ENCODE data around the gene OR11G2. TPM values are rescaled to one million over a fixed set of nuclear protein-coding genes. Genes with fewer than 3 reads are reported as not detected.
"Not testable (repeated sequence)": the region's sequence is repeated elsewhere in the genome, so short reads cannot be mapped to it uniquely, and the experiment has no call there.

OR11G2 gene
- total and polyA plus RNA-seq, 2 experiments from 2014 or later, result not detected

DNA sequence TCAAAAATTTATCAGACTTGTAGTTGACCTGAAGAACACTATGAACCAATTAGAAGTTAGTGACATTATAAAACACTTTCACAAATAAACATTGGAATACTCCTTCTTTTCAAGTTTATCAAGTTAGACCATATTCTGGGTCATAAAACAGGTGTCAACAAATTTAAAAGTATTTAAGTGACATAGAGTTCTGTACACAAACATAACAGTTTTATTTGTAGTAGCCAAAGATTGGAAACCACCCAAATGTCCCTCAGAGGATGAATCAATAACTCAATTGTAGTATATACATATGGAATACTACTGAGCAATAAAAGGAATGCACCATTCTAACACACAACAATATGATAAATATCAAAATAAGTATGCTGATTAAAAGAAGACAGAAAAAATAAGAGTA lies 23.6 kb upstream of the OR11G2 start:
- ATAC-seq (no peak), DNase-seq (ENCODE audit: low spot score) (no peak)
- H3K4me3 ChIP-seq, result no peak overlapping the region
- Mint-ChIP-seq H3K27ac (no peak overlapping the region), H3K27me3 (ENCODE audit: insufficient read depth, low read depth, poor library complexity) (peaks cover 8% of the 10 kb centered on the region), H3K36me3 (ENCODE audit: low read depth) (peaks cover 15% of the 10 kb centered on the region), H3K4me3 (no peak overlapping the region), H3K4me1 (no peaks in the 10 kb centered on the region), H3K9me3 (peaks cover 91% of the 10 kb centered on the region)
- no peak overlapping the region for H3K27ac ChIP-seq (ENCODE audit: low read depth)
- H3K4me1 ChIP-seq (ENCODE audit: insufficient read depth), result no peaks in the 10 kb centered on the region
- H3K4me2 ChIP-seq, result no peak overlapping the region
- H3K27me3 ChIP-seq (ENCODE audit: insufficient read depth), result no peaks in the 10 kb centered on the region
- H3K36me3 ChIP-seq (ENCODE audit: insufficient read depth), result peaks cover 7% of the 10 kb centered on the region; the same call in 1 of the 2 replicates
- H3F3A ChIP-seq (replicated peaks; ENCODE audit: low read depth), result no peaks in the 10 kb centered on the region
- no peak overlapping the region for H2AFZ ChIP-seq
- no peak for TF ChIP-seq EZH2phosphoT487 (IDR thresholded peaks at IDR 0.05; ENCODE audit: unreplicated experiment)
- no peak for TF ChIP-seq ZNF114 (CRISPR knock-in tag; IDR thresholded peaks at IDR 0.05)
- H4K20me1 ChIP-seq (replicated peaks; ENCODE audit: insufficient read depth), result no peaks in the 10 kb centered on the region
- H3K79me2 ChIP-seq (replicated peaks; ENCODE audit: insufficient read depth), result no peaks in the 10 kb centered on the region
- no peaks in the 10 kb centered on the region for H3K9me2 ChIP-seq (ENCODE audit: insufficient read depth)

DNA sequence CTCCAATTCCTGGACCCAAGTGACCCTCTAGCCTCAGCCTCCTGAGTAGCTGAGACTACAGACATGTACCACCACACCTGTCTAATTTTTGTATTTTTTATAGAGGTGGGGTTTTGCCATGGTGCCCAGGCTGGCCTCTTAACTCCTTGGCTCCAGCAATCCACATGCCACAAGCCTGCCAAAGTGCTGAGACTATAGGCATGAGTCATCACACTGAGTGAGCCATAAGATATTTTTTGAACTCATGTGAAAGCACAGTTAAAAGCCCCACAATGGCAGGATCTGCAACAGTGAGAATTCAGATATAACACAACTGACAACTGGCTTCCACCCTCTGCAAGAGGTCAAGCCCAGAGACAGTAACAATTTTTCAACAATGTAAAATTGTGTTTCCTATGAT lies 20.8 kb upstream of the OR11G2 start:
- peaks cover 17% of the 10 kb centered on the region for H3K36me3 Mint-ChIP-seq (ENCODE audit: low read depth)
- H3K4me2 ChIP-seq; H3K4me3 Mint-ChIP-seq; H3K27me3 ChIP-seq (ENCODE audit: insufficient read depth); H3K9me2 ChIP-seq (ENCODE audit: insufficient read depth); H3K27ac ChIP-seq (ENCODE audit: low read depth); H3K4me3 ChIP-seq; H3K27ac Mint-ChIP-seq; ATAC-seq; H3K4me1 ChIP-seq (ENCODE audit: insufficient read depth); H2AFZ ChIP-seq; H4K20me1 ChIP-seq (replicated peaks; ENCODE audit: insufficient read depth); H3F3A ChIP-seq (replicated peaks; ENCODE audit: low read depth); H3K27me3 Mint-ChIP-seq (ENCODE audit: insufficient read depth, low read depth, poor library complexity); H3K36me3 ChIP-seq (ENCODE audit: insufficient read depth); H3K4me1 Mint-ChIP-seq; H3K79me2 ChIP-seq (replicated peaks; ENCODE audit: insufficient read depth); DNase-seq (ENCODE audit: low spot score): not testable (repeated sequence)
- H3K9me3 Mint-ChIP-seq, result peaks cover 90% of the 10 kb centered on the region

DNA sequence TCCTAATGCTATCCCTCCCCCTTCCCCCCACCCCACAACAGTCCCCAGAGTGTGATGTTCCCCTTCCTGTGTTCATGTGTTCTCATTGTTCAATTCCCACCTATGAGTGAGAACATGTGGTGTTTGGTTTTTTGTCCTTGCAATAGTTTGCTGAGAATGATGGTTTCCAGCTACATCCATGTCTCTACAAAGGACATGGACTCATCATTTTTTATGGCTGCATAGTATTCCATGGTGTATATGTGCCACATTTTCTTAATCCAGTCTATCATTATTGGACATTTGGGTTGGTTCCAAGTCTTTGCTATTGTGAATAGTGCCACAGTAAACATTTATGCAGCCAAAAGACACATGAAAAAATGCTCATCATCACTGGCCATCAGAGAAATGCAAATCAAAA lies 16.5 kb upstream of the OR11G2 start:
- not testable (repeated sequence) for H3K4me1 ChIP-seq (ENCODE audit: insufficient read depth); H3K4me1 Mint-ChIP-seq; H3K79me2 ChIP-seq (replicated peaks; ENCODE audit: insufficient read depth); H3K27ac Mint-ChIP-seq; H3K27me3 Mint-ChIP-seq (ENCODE audit: insufficient read depth, low read depth, poor library complexity); DNase-seq (ENCODE audit: low spot score); H3K27me3 ChIP-seq (ENCODE audit: insufficient read depth); H3F3A ChIP-seq (replicated peaks; ENCODE audit: low read depth); H3K36me3 ChIP-seq (ENCODE audit: insufficient read depth); H3K4me2 ChIP-seq; H2AFZ ChIP-seq; H3K27ac ChIP-seq (ENCODE audit: low read depth); H3K4me3 Mint-ChIP-seq; H3K9me2 ChIP-seq (ENCODE audit: insufficient read depth); H4K20me1 ChIP-seq (replicated peaks; ENCODE audit: insufficient read depth); H3K4me3 ChIP-seq; ATAC-seq
- Mint-ChIP-seq H3K36me3 (ENCODE audit: low read depth) (peaks cover 25% of the 10 kb centered on the region), H3K9me3 (peaks cover 93% of the 10 kb centered on the region)

DNA sequence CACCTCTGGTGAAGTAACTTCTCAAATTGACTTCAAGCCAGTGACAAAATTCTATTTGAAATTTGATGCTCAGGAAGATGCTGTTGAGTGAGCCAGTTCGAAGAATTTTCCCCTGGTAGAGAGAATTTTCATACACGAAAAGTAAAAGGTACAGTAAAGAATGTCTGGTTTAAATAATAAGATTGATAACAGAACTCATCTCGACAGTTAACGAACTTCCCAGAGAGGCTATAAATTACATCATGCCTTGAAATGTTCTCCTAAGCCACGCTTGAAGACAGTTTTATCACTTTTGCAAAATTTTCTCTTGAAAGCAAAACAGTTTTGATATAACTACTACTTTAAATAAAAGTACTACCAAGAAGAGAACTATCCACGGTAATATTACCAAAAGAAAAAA lies 14.4 kb upstream of the OR11G2 start:
- Histone ChIP-seq H3K4me3 (no peak overlapping the region), H4K20me1 (replicated peaks; ENCODE audit: insufficient read depth) (no peaks in the 10 kb centered on the region), H2AFZ (no peak overlapping the region), H3F3A (replicated peaks; ENCODE audit: low read depth) (no peaks in the 10 kb centered on the region), H3K4me2 (no peak overlapping the region), H3K4me1 (ENCODE audit: insufficient read depth) (no peaks in the 10 kb centered on the region), H3K9me2 (ENCODE audit: insufficient read depth) (no peaks in the 10 kb centered on the region), H3K27ac (ENCODE audit: low read depth) (no peak overlapping the region), H3K79me2 (replicated peaks; ENCODE audit: insufficient read depth) (no peaks in the 10 kb centered on the region), H3K27me3 (ENCODE audit: insufficient read depth) (no peaks in the 10 kb centered on the region), H3K36me3 (ENCODE audit: insufficient read depth) (no peaks in the 10 kb centered on the region)
- H3K9me3 Mint-ChIP-seq, result peaks cover 92% of the 10 kb centered on the region
- H3K4me3 Mint-ChIP-seq, result no peak overlapping the region
- TF ChIP-seq, protein P1, sequence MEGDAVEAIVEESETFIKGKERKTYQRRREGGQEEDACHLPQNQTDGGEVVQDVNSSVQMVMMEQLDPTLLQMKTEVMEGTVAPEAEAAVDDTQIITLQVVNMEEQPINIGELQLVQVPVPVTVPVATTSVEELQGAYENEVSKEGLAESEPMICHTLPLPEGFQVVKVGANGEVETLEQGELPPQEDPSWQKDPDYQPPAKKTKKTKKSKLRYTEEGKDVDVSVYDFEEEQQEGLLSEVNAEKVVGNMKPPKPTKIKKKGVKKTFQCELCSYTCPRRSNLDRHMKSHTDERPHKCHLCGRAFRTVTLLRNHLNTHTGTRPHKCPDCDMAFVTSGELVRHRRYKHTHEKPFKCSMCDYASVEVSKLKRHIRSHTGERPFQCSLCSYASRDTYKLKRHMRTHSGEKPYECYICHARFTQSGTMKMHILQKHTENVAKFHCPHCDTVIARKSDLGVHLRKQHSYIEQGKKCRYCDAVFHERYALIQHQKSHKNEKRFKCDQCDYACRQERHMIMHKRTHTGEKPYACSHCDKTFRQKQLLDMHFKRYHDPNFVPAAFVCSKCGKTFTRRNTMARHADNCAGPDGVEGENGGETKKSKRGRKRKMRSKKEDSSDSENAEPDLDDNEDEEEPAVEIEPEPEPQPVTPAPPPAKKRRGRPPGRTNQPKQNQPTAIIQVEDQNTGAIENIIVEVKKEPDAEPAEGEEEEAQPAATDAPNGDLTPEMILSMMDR (conservative IDR thresholded peaks at IDR 0.05; ENCODE audit: low read depth in 2 of 2), result no peak
- TF ChIP-seq EZH2phosphoT487 (IDR thresholded peaks at IDR 0.05; ENCODE audit: unreplicated experiment), result no peak
- TF ChIP-seq STAT1 (IDR thresholded peaks at IDR 0.05; ENCODE audit: unreplicated experiment), result no peak
- DNase-seq (ENCODE audit: low spot score) (no peak), ATAC-seq (no peak)
- H3K4me1 Mint-ChIP-seq, result no peaks in the 10 kb centered on the region
- H3K27me3 Mint-ChIP-seq (ENCODE audit: insufficient read depth, low read depth, poor library complexity), result peaks cover 9% of the 10 kb centered on the region
- H3K27ac Mint-ChIP-seq, result no peak overlapping the region
- H3K36me3 Mint-ChIP-seq (ENCODE audit: low read depth), result peaks cover 21% of the 10 kb centered on the region
